ENCODE results near the gene ATP8A2. TPM values are rescaled to one million over a fixed set of nuclear protein-coding genes. Genes with fewer than 3 reads are reported as not detected.

Gene ATP8A2
- total and polyA plus RNA-seq, 10 of the 15 experiments (the other 5 are each of a cell fraction or from before 2014, with no cell fraction given): 0.01 to 0.04 (median 0.04) TPM; not detected in 7

GRCh38 chr13:25742220-25742619 is 370.4 kb downstream of the ATP8A2 start:
- SMC1A ChIA-PET (ENCODE audit: uncharacterized antibody, unreplicated experiment): no interaction called here
- no peak overlapping the region for H2AFZ ChIP-seq (ENCODE audit: control insufficient read depth, low read depth, low read length)
- no peaks in the 10 kb centered on the region for H3K36me3 ChIP-seq (ENCODE audit: control insufficient read depth in 2 of 2, insufficient read depth in 2 of 2, low read length in 1 of 2)
- H3K9me3 ChIP-seq (replicated peaks; ENCODE audit: control insufficient read depth, insufficient read depth, low read length): no peaks in the 10 kb centered on the region
- no TSS peak for BruUV-seq (replicated peaks)
- H3K79me2 ChIP-seq (ENCODE audit: control insufficient read depth, insufficient read depth, low read length): no peaks in the 10 kb centered on the region
- no peak overlapping the region for H3K27ac ChIP-seq (ENCODE audit: control insufficient read depth, insufficient read depth)
- no peaks in the 10 kb centered on the region for H3K4me1 ChIP-seq (ENCODE audit: control insufficient read depth, insufficient read depth, low read length)
- 63% methylated on average over 2 of the region's 2 CpGs for WGBS (ENCODE audit: insufficient coverage, insufficient replicate concordance, low lambda C conversion rate, missing lambda C conversion rate)
- TF ChIP-seq ZNF384 (IDR thresholded peaks at IDR 0.05; ENCODE audit: borderline replicate concordance, low read depth, low read length): no peak
- TF ChIP-seq KDM1A (IDR thresholded peaks at IDR 0.05; ENCODE audit: borderline replicate concordance): no peak
- no peak for TF ChIP-seq ATF3 (IDR thresholded peaks at IDR 0.05; ENCODE audit: borderline replicate concordance, extremely low read depth, low read depth, low read length)
- TF ChIP-seq WRNIP1 (IDR thresholded peaks at IDR 0.05; ENCODE audit: borderline replicate concordance, low read depth, low read length): no peak
- no peak for TF ChIP-seq MYC (IDR thresholded peaks at IDR 0.05; ENCODE audit: insufficient read depth, insufficient read length, insufficient replicate concordance, low read length, severe bottlenecking)
- no peak for TF ChIP-seq USF1 (IDR thresholded peaks at IDR 0.05; ENCODE audit: borderline replicate concordance, extremely low read length, insufficient read depth, low read depth, low read length)
- no peak for TF ChIP-seq HCFC1 (IDR thresholded peaks at IDR 0.05; ENCODE audit: low read length)
- TF ChIP-seq ETV6 (conservative IDR thresholded peaks at IDR 0.05 in 1 of 2, IDR thresholded peaks at IDR 0.05 in 1 of 2; ENCODE audit: borderline replicate concordance in 1 of 2, low read depth in 1 of 2): no peak
- no peak for TF ChIP-seq HDAC2 (IDR thresholded peaks at IDR 0.05)
- TF ChIP-seq NR2F1 (conservative IDR thresholded peaks at IDR 0.05): no peak
- no peak for TF ChIP-seq NFYA (IDR thresholded peaks at IDR 0.05; ENCODE audit: borderline replicate concordance, low read depth, low read length)
- no peak for TF ChIP-seq SREBF2 (IDR thresholded peaks at IDR 0.05; ENCODE audit: low read length)
- TF ChIP-seq SP1 (IDR thresholded peaks at IDR 0.05; ENCODE audit: low read depth, low read length): no peak
- no peaks in the 10 kb centered on the region for H3K27me3 ChIP-seq (replicated peaks in 1 of 2; ENCODE audit: control insufficient read depth in 2 of 2, insufficient read depth in 2 of 2, low read length in 1 of 2)
- H3K9ac ChIP-seq (ENCODE audit: control insufficient read depth, insufficient read depth, low read length): no peak overlapping the region
- CTCF ChIA-PET: no interaction called here
- ATAC-seq (no peak), FAIRE-seq (no peak), DNase-seq (ENCODE audit: low read depth, low spot score) (no peak)
- no peak overlapping the region for H3K4me3 ChIP-seq
- POLR2A ChIA-PET: no interaction called here
- no peaks in the 10 kb centered on the region for H4K20me1 ChIP-seq (ENCODE audit: control insufficient read depth, insufficient read depth)
- intact Hi-C loops (cut with micrococcal nuclease; ENCODE audit: unreplicated experiment): no loop called here
- in situ Hi-C loops (cut with MboI): no loop called here
- no peak overlapping the region for H3K4me2 ChIP-seq (ENCODE audit: control insufficient read depth, insufficient read depth)
- RAD21 ChIA-PET (ENCODE audit: unreplicated experiment): no interaction called here

Measured in GM12878 (cell line).